ENCODE measurements around the gene SPG21. TPM values are rescaled to one million over a fixed set of nuclear protein-coding genes. Genes with fewer than 3 reads are reported as not detected.

The SPG21 gene
- total RNA-seq, 1 experiment from 2014 or later, result 89.1 TPM

DNA sequence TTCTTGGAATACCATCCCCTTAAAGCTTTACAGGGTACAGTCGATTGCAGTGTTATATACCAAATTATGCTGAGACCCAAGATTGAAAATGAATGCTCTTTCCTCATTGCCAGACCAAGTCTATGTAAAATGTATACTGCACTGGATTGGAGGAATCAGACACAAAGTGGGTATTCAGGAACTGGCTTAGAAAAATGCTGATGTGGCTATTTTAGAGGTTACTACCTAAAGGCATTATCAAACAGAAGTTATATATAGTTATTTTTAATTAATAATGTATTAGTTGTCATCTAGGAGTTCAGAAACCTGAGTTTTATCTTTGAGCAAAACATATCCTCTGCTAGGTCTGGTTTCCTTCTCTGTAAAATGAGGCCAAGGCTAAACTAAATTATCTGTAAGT lies 3.6 kb upstream of the SPG21 start:
- peaks cover 7% of the 10 kb centered on the region for H3K4me1 ChIP-seq (ENCODE audit: insufficient read depth, low read length, poor library complexity, severe bottlenecking)
- no peaks in the 10 kb centered on the region for H3K36me3 ChIP-seq (ENCODE audit: insufficient read depth, low read length, poor library complexity, severe bottlenecking)
- CTCF ChIA-PET, result no interaction called here
- DNase-seq (ENCODE audit: low spot score), result no peak
- H3K4me3 ChIP-seq (ENCODE audit: low read depth, low read length, poor library complexity, severe bottlenecking), result no peak overlapping the region
- intact Hi-C loops (cut with micrococcal nuclease; ENCODE audit: unreplicated experiment), result no loop called here
- no peaks in the 10 kb centered on the region for H3K27me3 ChIP-seq (replicated peaks; ENCODE audit: insufficient read depth, low read depth, low read length, poor library complexity)
- H3K9me3 ChIP-seq (ENCODE audit: low read depth, low read length, poor library complexity, severe bottlenecking), result no peaks in the 10 kb centered on the region
- BruUV-seq (replicated peaks), result no TSS peak
- no peak overlapping the region for H3K27ac ChIP-seq (ENCODE audit: low read depth, low read length, poor library complexity, severe bottlenecking)
- POLR2A ChIA-PET (ENCODE audit: low non-redundant PET), result no interaction called here
- no peak for TF ChIP-seq EZH2 (IDR thresholded peaks at IDR 0.05; ENCODE audit: borderline replicate concordance, low read depth, low read length, poor library complexity, severe bottlenecking)
- TF ChIP-seq, protein P1, sequence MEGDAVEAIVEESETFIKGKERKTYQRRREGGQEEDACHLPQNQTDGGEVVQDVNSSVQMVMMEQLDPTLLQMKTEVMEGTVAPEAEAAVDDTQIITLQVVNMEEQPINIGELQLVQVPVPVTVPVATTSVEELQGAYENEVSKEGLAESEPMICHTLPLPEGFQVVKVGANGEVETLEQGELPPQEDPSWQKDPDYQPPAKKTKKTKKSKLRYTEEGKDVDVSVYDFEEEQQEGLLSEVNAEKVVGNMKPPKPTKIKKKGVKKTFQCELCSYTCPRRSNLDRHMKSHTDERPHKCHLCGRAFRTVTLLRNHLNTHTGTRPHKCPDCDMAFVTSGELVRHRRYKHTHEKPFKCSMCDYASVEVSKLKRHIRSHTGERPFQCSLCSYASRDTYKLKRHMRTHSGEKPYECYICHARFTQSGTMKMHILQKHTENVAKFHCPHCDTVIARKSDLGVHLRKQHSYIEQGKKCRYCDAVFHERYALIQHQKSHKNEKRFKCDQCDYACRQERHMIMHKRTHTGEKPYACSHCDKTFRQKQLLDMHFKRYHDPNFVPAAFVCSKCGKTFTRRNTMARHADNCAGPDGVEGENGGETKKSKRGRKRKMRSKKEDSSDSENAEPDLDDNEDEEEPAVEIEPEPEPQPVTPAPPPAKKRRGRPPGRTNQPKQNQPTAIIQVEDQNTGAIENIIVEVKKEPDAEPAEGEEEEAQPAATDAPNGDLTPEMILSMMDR (conservative IDR thresholded peaks at IDR 0.05; ENCODE audit: low read depth, low read length), result no peak

DNA sequence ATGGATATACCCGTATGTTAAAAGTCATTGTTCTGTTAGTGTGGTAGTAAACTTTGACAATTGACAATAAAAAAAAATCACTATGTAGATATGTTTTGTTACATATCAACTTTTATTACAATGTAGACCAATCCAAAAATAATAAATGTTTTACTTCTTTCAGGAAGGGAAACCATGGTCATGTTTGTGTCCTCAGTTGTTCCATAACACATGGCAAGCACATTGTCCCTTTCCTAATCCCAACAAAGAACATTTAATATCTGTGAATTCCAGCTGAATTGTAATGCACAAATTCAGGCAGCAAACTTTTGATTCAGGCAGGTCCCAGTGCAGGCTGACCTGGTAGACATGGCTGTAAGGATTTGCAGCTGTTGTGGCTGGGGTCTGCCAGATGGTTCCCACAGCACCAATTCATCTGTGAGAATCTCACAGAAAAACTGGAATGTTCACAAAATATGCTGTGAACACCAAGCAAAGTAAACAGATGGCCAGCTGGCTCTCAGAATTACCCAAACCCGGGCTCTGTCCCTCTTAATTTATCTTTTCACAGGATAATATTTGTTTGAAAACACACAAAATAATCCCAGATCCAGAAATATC lies 1.9 kb upstream of the SPG21 start:
- DNase-seq (ENCODE audit: low spot score), result no peak
- ChIA-PET POLR2A (ENCODE audit: low non-redundant PET) (no interaction called here), CTCF (no interaction called here)
- Histone ChIP-seq H3K4me3 (ENCODE audit: low read depth, low read length, poor library complexity, severe bottlenecking) (no peak overlapping the region), H3K36me3 (ENCODE audit: insufficient read depth, low read length, poor library complexity, severe bottlenecking) (no peaks in the 10 kb centered on the region), H3K9me3 (ENCODE audit: low read depth, low read length, poor library complexity, severe bottlenecking) (no peaks in the 10 kb centered on the region), H3K27me3 (replicated peaks; ENCODE audit: insufficient read depth, low read depth, low read length, poor library complexity) (no peaks in the 10 kb centered on the region), H3K4me1 (ENCODE audit: insufficient read depth, low read length, poor library complexity, severe bottlenecking) (peaks cover 7% of the 10 kb centered on the region), H3K27ac (ENCODE audit: low read depth, low read length, poor library complexity, severe bottlenecking) (no peak overlapping the region)
- BruUV-seq (replicated peaks), result no TSS peak
- intact Hi-C loops (cut with micrococcal nuclease; ENCODE audit: unreplicated experiment), result no loop called here
- TF ChIP-seq EZH2 (IDR thresholded peaks at IDR 0.05; ENCODE audit: borderline replicate concordance, low read depth, low read length, poor library complexity, severe bottlenecking), result no peak
- TF ChIP-seq, protein P1 (conservative IDR thresholded peaks at IDR 0.05; ENCODE audit: low read depth, low read length), result no peak

DNA sequence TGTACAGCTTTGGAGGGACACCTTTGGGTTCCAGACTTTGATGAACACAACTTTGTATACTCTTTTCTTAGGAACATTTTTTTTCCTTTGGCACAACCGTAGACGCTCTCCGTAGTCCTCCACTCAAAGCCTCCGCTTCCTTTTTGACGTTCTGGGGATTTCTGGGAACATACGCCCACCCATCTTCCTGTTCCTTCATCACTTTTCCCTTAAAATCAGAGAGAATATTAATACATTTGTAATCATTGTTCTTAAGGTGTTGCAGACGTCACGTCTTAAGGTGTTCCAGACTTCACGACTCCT lies 405 bp upstream of the SPG21 start:
- TSS peak; percentile 90 for BruUV-seq (replicated peaks)
- intact Hi-C loops (cut with micrococcal nuclease; ENCODE audit: unreplicated experiment), result no loop called here

More for the DNA sequence above, 405 bp upstream of the SPG21 start:
- POLR2A ChIA-PET (ENCODE audit: low non-redundant PET), result interaction anchor here (0.5 kb wide), 1 partner anchor 195 kb away, joined by 3 read pairs; the partner anchor contains the start of gene CLPX
- H3K4me3 ChIP-seq (ENCODE audit: low read depth, low read length, poor library complexity, severe bottlenecking), result peak overlapping the region; percentile 99
- DNase-seq (ENCODE audit: low spot score), result no peak
- no peaks in the 10 kb centered on the region for H3K9me3 ChIP-seq (ENCODE audit: low read depth, low read length, poor library complexity, severe bottlenecking)
- no peak for TF ChIP-seq EZH2 (IDR thresholded peaks at IDR 0.05; ENCODE audit: borderline replicate concordance, low read depth, low read length, poor library complexity, severe bottlenecking)
- TF ChIP-seq, protein P1 (conservative IDR thresholded peaks at IDR 0.05; ENCODE audit: low read depth, low read length), result no peak
- no peaks in the 10 kb centered on the region for H3K36me3 ChIP-seq (ENCODE audit: insufficient read depth, low read length, poor library complexity, severe bottlenecking)
- H3K27ac ChIP-seq (ENCODE audit: low read depth, low read length, poor library complexity, severe bottlenecking), result peak overlapping the region; percentile 95
- peaks cover 16% of the 10 kb centered on the region for H3K4me1 ChIP-seq (ENCODE audit: insufficient read depth, low read length, poor library complexity, severe bottlenecking)
- CTCF ChIA-PET, result no interaction called here
- H3K27me3 ChIP-seq (replicated peaks; ENCODE audit: insufficient read depth, low read depth, low read length, poor library complexity), result no peaks in the 10 kb centered on the region
